ENCODE results near the gene EEPD1.
"Not testable (repeated sequence)": the region's sequence is repeated elsewhere in the genome, so short reads cannot be mapped to it uniquely, and the experiment has no call there.

The EEPD1 gene

GRCh38 chr7:36303202-36304098, 150.4 kb downstream of the EEPD1 start:
- DNase-seq, result no peak

DNA sequence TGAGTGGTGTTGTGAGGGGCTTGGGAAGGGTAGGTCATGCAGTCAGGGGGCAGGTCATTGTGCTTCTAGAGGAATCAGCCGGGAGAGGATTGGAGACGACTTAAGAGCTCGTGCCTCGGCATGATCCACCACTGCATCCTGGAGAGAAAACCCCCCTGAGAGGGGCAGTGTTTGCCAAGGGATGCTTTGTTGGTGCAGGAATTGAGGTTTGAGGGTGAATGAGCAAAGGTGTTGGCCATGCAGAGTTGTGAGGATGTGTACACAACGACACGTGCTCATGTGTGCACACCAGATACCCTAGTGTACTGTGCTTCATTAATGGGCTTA, 151.0 kb downstream of the EEPD1 start:
- DNase-seq, result no peak

DNA sequence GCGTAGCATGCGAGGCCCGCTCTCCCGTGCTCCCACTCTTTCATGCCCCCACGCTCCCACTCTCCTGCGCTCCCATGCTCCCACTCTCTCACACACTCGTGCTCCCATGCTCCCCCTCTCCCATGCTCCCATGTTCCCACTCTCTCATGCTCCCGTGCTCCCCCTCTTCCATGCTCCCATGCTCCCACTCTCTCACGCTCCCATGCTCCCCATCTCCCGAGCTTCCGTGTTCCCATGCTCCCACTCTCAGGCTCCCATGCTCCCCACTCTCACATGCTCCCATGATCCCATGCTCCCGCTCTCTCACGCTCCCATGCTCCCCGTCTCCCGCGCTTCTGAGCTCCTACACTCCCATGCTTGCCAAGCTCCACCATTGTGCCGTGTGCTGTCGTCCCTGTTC, 152.2 kb downstream of the EEPD1 start:
- no peak for DNase-seq

- DNase-seq, result no peak
Observed at GRCh38 chr7:36305648-36306047, 152.6 kb downstream of the EEPD1 start.

DNA sequence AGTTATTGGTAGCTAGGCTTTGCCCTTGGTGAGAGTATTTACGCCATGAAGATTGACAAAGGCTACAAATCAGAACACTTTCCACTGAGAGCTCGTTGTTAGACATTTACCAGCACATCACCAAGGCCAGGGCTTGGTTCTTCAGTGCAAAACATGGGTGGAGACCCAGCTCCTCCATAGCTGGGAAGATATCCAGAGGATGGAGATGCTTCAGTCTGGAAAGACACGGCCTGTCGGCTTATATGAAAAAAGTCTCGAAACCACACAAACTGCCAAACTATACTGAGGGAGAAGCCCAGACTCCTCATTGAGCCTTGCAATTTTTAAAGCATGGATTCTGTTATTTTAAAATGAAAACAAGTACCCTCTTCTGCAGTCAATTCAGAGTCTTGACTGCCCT, 153.2 kb downstream of the EEPD1 start:
- no peak for DNase-seq

DNA sequence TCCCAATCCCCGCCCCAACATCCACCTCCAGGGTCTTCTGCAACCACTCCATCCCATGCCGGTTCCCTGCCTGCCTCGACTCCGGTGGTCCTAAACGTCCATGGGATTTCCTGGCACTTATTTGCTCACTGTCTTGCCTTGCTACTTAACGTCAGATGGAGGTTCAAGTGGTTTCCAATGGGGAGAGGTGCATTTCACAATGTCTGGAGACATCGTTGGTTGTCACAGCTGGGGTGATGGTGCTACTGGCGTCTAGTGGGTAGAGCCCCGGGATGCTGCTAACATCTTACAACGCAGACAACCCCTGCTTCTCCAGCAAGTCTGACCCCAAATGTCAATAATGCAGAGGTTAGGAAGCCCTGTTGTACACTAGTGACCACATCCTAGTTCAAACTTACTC, 153.7 kb downstream of the EEPD1 start:
- no peak for DNase-seq

- DNase-seq, result no peak
Observed at GRCh38 chr7:36308031-36308430, 155.0 kb downstream of the EEPD1 start.

GRCh38 chr7:36309301-36309700, 156.2 kb downstream of the EEPD1 start:
- DNase-seq, result no peak

DNA sequence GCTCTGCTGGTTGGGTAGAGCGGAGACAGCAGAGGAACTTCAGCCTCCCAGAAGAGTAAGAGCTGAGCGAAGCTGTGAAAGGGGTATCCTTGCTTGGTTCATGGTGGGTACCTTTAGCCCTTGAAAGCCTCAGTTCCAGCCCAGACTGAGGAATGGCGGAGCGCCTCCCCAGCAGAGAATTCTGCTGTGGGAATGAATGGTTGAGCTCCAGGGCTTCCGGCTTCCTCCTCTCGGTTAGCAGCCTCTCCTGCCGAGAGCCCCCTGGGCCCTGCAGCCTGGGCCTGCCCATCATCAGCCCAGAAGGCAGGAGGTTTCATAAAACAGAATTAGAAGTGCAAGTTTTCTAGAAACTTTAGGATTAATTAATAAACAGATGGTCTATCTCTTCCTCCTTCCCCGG, 156.7 kb downstream of the EEPD1 start:
- no peak for DNase-seq

DNA sequence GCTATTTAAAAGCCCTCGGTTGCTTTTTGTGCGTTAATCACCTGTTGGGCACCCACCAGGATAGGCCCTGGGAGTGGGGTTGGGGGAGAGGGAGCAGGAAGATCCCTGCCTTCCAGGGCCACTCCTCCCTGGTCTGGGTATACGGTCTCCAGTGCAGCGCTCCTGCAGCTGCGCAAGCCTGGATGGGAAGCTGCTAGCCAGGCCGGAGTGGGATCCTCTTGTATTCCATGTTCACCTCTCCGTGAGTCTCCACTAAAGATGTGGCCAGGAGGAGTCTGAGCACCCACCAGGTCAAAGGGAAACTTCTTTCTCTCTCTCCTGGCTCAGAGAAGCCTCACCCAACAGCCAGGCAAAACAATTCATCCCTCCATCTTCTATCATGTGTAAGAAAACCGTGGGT, 157.8 kb downstream of the EEPD1 start:
- DNase-seq, result no peak

DNA sequence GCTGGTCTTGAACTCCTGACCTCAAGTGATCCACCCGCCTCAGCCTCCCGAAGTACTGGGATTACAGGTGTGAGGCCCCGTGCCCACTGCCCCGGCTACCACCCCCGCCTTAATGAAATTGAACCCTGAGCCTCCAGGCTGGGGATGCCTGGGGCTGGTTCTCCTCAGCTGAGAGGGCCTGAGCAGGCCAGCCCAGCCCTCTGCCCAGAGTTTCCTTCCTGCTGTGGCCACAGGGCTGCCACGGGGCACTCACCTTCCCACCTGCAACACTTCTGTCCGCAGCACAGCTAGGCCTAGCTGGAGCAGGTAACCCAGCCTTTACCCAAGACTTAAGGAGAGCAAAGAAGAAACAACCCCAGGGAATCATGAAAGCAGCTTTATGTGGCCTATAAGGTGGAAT, 158.5 kb downstream of the EEPD1 start:
- DNase-seq, result no peak

GRCh38 chr7:36312064-36312914, 159.2 kb downstream of the EEPD1 start:
- DNase-seq, result no peak

DNA sequence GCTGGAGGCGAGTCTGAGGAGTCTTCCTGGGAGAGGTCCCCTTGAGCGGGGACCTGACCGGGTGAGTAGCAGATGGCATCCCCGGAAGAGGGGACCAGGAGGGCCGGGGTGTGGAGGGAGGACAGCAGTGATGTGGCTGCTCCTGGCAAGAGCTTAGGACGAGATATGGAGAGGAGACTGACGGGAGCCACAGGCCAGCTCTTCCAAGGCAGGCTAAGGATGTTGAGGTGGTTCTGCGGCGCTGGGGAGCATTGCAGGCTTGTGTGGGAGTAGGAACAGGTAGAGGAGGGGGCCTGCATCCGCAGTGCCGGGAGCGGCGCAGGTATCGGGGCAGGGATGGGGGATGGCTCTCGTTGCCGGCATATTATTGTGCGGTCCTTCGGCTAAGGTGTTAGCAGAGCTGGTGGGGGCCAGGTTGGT, 159.9 kb downstream of the EEPD1 start:
- no peak for DNase-seq

GRCh38 chr7:36313607-36314006, 160.6 kb downstream of the EEPD1 start:
- DNase-seq, result no peak

DNA sequence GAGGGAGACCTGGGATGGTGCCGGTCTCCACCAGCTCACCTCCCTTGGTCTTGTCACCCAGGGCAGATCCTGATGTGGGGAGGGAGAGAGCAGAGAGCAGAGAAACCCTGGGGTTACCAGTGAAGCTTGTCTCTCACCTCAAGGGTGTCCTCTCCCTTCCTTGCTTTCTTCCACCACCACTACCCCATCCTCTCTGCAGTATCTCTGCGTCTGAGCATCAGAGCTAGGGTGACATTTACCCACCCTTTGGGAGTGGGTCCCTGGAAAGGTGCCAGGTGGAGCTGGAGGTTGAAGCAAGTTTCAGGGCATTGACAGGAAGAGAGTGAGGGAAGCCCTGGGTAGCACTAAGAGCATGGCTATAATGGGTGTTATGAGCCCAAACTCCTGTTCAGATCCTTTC, 161.4 kb downstream of the EEPD1 start:
- DNase-seq, result no peak

DNA sequence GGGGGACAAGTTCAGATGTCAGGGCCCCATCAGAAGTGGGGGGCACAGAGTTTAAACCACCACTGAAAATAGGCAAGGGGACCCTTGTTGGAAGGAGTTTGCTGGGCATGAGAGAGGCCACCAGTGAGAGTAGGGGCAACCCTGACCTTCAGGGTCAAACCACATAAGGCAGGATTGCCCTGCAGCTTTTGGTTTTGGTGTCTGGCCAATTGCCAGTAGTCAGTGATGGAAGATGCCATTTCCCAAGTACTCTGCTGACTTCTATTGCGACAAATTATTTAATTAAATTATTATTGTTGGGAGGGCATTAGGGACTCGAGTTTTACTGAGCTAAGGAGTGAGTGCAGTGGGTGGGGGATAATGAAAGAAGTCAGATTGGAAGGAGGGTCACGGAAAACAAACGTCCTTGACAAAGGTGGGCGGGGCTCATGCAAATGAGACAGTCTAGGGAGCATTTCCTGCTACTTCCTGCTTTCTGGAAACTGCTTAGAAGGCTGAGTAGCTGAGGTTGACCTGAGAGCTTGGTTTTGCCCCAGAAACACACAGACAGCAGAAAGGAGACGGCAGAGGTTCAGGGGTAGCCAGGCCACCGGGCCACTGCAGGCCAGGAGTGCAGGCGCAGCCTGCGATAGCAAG, 162.4 kb downstream of the EEPD1 start:
- no peak for DNase-seq

GRCh38 chr7:36316319-36316718, 163.3 kb downstream of the EEPD1 start:
- no peak for DNase-seq

DNA sequence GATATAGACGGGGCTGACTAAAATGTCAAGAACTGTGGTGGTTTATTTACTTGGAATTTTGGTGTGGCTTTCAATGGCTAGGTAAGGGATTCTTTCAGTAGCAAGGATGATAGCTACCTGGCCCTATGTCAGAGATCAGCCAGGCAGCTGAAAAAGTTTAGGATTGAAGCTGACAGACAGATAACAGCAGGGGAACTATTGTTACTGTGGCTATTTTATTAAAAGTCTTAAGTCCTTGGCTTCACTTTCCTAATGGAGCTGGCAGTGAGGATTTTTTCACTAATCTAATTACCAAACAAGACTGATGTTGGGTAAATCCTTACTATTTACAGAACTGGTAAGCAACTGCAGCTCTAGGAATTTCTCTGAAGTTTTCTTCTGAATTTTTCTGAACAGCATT, 164.2 kb downstream of the EEPD1 start:
- DNase-seq, result no peak

DNA sequence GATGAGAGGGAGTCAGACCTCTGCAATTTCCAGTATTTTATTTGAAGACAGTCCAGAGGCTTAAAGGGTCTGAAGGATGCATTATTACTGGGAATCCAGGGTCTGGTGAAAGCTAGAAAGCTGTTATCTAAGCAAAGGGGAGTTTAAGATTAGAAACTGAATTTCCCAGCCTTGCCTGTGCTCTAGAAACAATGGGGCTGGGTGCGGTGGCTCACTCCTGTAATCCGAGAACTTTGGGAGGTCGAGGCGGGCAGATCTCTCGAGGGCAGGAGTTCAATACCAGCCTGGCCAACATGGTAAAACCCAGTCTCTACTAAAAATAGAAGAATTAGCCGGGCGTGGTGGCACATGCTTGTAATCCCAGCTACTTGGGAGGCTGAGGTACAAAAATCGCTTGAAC, 165.1 kb downstream of the EEPD1 start:
- DNase-seq, result no peak

DNA sequence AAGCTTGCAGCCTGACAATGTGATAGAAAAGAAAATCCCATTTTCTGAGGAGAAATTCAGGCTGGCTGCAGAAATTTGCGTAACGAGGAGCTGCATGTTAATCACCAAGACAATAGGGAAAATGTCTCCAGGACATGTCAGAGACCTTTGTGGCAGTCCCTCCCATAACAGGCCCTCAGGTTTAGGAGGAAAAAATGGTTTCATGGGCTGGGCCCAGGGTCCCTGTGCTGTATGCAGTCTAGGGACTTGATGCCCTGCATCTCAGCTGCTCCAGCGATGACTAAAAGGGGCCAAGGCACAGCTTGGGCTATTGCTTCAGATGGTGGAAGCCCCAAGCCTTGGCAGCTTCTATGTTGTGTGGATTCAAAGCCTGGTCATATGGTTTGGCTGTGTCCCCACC, 168.2 kb downstream of the EEPD1 start:
- DNase-seq, result not testable (repeated sequence)

- DNase-seq, result no peak
Observed at GRCh38 chr7:36336390-36336789, 183.3 kb downstream of the EEPD1 start.

GRCh38 chr7:36338256-36338655, 185.2 kb downstream of the EEPD1 start:
- no peak for DNase-seq

DNA sequence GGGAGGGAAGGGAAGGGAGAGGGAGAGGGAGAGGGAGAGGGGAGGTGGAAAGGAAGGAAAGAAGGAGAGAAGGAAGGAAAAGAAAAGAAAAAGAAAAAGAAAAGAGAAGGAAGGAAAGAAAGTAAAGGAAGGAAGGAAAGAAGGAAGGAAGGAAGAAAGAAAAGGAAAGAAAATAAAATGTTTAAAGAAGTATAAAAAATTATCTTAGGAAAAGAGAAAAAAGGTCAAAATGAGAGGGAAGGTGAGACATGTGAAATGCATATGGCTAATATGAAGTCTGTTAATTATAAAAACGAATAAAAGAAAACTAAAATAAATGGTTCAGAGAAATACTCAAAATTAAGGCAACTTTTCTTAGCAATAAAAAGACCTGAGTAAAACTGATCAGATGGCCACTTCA, 190.5 kb downstream of the EEPD1 start:
- DNase-seq, result no peak

DNA sequence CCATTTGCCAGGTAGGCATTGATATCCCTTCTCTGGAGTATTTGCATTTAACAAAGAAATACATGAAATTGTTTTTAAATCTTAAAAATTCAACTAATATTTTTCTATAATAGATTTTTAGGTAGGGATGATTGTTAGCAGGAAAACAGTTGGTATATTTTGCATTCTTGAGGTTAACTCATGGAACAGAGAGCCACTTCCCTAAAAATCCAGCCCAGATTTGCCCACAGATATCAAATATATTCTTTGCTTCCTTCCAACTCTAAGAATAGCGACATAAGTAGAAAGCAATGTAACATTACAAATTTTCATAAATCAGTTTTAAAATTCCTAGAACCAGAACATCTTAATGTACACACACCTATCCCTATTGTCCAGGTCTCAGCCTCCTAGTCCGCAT, 191.6 kb downstream of the EEPD1 start:
- no peak for DNase-seq

All from CD4-positive, alpha-beta T cell treated with Interleukin-15 for 1 hour (primary cell).